ENCODE results near the gene PHF21A.

- no peak for TF ChIP-seq CTCF (IDR thresholded peaks at IDR 0.05; ENCODE audit: borderline replicate concordance, extremely low read depth, low read length, poor library complexity, severe bottlenecking)
- TF ChIP-seq EZH2 (IDR thresholded peaks at IDR 0.05; ENCODE audit: borderline replicate concordance, low read depth, low read length, severe bottlenecking), result no peak
These were observed 54.9 kb downstream of the PHF21A start for GRCh38 chr11:46066335-46066734.

All from DND-41 (cell line).